PC-3 (cell line): Measurements from ENCODE around the gene TGFBR3L. TPM values are rescaled to one million over a fixed set of nuclear protein-coding genes. Genes with fewer than 3 reads are reported as not detected.

ENCODE experiments used
- ATAC-seq: fragments of 200-7000 bp; cut with Tn5 transposase; 2 replicates; pipeline ENCODE4 v1.9.1; 2020; ENCODE audit warnings: mild to moderate bottlenecking, moderate library complexity
- BruUV-seq: library from RNA; stranded (reverse); fragments of 400-500 nt; replicated peaks from 2 replicates; lab custom pipeline; 2021; lab: Mats Ljungman, UMichigan
- CTCF ChIA-PET: fragments of 300-600 bp; sonication (Branson Sonifier 250); formaldehyde crosslinking; loops from one replicate; lab custom pipeline; 2022; ENCODE audit warnings: antibody characterized with exemption; lab: Charles Lee
- POLR2A ChIA-PET: fragments of 300-600 bp; sonication (Branson Sonifier 250); formaldehyde crosslinking; loops from one replicate; lab custom pipeline; 2022; ENCODE audit warnings: antibody characterized with exemption; ENCODE audit not compliant: unreplicated experiment; lab: Charles Lee
- DNase-seq: peaks from one replicate; pipeline ENCODE4 v3.0.0-alpha.2; 2015
- H2AFZ ChIP-seq: fragments of 300-600 bp; sonication (generic); 2 replicates; pipeline ENCODE4 v1.6.0; 2016; ENCODE audit warnings: antibody characterized with exemption, low read length
- H3F3A ChIP-seq: fragments of 300-600 bp; sonication (generic); one replicate; pipeline ENCODE4 v1.6.0; 2017; ENCODE audit warnings: antibody characterized with exemption, low read length, control low read depth, mild to moderate bottlenecking; ENCODE audit not compliant: unreplicated experiment
- H3K27ac ChIP-seq: fragments of 300-600 bp; sonication (generic); 2 replicates; pipeline ENCODE4 v1.5.1; 2016; ENCODE audit warnings: mild to moderate bottlenecking, low read length
- H3K27me3 ChIP-seq: fragments of 300-600 bp; sonication (generic); 2 replicates; pipeline ENCODE4 v1.6.1; 2016; ENCODE audit warnings: low read length, mixed read lengths
- H3K36me3 ChIP-seq: fragments of 300-600 bp; sonication (generic); 2 replicates; pipeline ENCODE4 v1.6.1; 2016; ENCODE audit warnings: low read depth, mixed run types, low read length, mixed read lengths
- H3K4me1 ChIP-seq: fragments of 300-600 bp; sonication (generic); 2 replicates; pipeline ENCODE4 v1.5.1; 2016; ENCODE audit warnings: low read length; ENCODE audit not compliant: insufficient read depth
- H3K4me2 ChIP-seq: fragments of 300-600 bp; sonication (generic); 2 replicates; pipeline ENCODE4 v1.6.0; 2016; ENCODE audit warnings: low read length
- H3K4me3 ChIP-seq: fragments of 300-600 bp; sonication (generic); 2 replicates; pipeline ENCODE4 v1.5.1; 2016; ENCODE audit warnings: mild to moderate bottlenecking, low read length, mixed read lengths
- H3K79me2 ChIP-seq: fragments of 300-600 bp; sonication (generic); 2 replicates; pipeline ENCODE4 v1.6.1; 2017; ENCODE audit warnings: low read length, mixed read lengths
- H3K9ac ChIP-seq: fragments of 300-600 bp; sonication (generic); 2 replicates; pipeline ENCODE4 v1.6.0; 2016; ENCODE audit warnings: mild to moderate bottlenecking, low read length
- H3K9me2 ChIP-seq: fragments of 300-600 bp; sonication (generic); replicated peaks from 2 replicates; pipeline ENCODE4 v1.6.1; 2016; ENCODE audit warnings: mixed run types, low read length, mixed read lengths
- H3K9me3 ChIP-seq: fragments of 300-600 bp; sonication (generic); 2 replicates; pipeline ENCODE4 v1.6.1; 2016; ENCODE audit warnings: low read length, mixed read lengths
- H4K20me1 ChIP-seq: fragments of 300-600 bp; sonication (generic); 2 replicates; pipeline ENCODE4 v1.6.1; 2016; ENCODE audit warnings: low read length, mixed read lengths
- EZH2 ChIP-seq: fragments of 300-600 bp; sonication (generic); IDR thresholded peaks from one replicate; pipeline ENCODE4 v1.6.1; 2017; ENCODE audit warnings: antibody characterized with exemption, mild to moderate bottlenecking, low read length; ENCODE audit not compliant: unreplicated experiment
- EZH2phosphoT487 ChIP-seq: fragments of 300-600 bp; sonication (generic); IDR thresholded peaks from 2 replicates; pipeline ENCODE4 v1.6.1; 2018; ENCODE audit warnings: mild to moderate bottlenecking, antibody characterized with exemption, low read length, borderline replicate concordance
- intact Hi-C: fragments of 100-400 bp; cut with micrococcal nuclease; formaldehyde crosslinking; loops from 2 replicates; pipeline ENCODE4 v1.9.0; 2023
- total RNA-seq: library from RNA; depleted of rRNA; stranded (reverse); fragments of >200 nt; gene quantifications from 2 replicates; pipeline ENCODE4 v1.2.3, GENCODE V29; 2014
- TF ChIP-seq, protein P1 (sequence below): fragments of 300-600 bp; sonication (generic); conservative IDR thresholded peaks from 2 replicates; pipeline ENCODE4 v1.5.1; 2017; ENCODE audit warnings: antibody characterized with exemption, low read depth, mild to moderate bottlenecking, low read length

TGFBR3L gene
- total RNA-seq, 1 experiment from 2014 or later, result 10.5 TPM

- H3K36me3 ChIP-seq, result peaks cover 30% of the 10 kb centered on the region
- H3K9me3 ChIP-seq, result no peaks in the 10 kb centered on the region
- POLR2A ChIA-PET, result no interaction called here
- H3K4me3 ChIP-seq, result peak overlapping the region; percentile 91
- CTCF ChIA-PET, result no interaction called here
- BruUV-seq, result no TSS peak
- H3K27me3 ChIP-seq, result no peaks in the 10 kb centered on the region
- ATAC-seq (no peak), DNase-seq (no peak)
- H3F3A ChIP-seq, result no peaks in the 10 kb centered on the region
- peaks cover 65% of the 10 kb centered on the region for H3K79me2 ChIP-seq
- peak overlapping the region; percentile 89 for H3K4me2 ChIP-seq
- peaks cover 9% of the 10 kb centered on the region; the same call in 1 of the 2 replicates for H4K20me1 ChIP-seq
- H3K4me1 ChIP-seq, result peaks cover 14% of the 10 kb centered on the region
- no peaks in the 10 kb centered on the region for H3K9me2 ChIP-seq
- H2AFZ ChIP-seq, result no peak overlapping the region
- H3K9ac ChIP-seq, result peak overlapping the region; percentile 99
- intact Hi-C loops, result loop anchor here (5.0 kb wide), 1 partner anchor 45 kb away; no protein-coding TSS in a partner anchor
- TF ChIP-seq EZH2 (no peak), EZH2phosphoT487 (no peak)
- TF ChIP-seq, protein P1, sequence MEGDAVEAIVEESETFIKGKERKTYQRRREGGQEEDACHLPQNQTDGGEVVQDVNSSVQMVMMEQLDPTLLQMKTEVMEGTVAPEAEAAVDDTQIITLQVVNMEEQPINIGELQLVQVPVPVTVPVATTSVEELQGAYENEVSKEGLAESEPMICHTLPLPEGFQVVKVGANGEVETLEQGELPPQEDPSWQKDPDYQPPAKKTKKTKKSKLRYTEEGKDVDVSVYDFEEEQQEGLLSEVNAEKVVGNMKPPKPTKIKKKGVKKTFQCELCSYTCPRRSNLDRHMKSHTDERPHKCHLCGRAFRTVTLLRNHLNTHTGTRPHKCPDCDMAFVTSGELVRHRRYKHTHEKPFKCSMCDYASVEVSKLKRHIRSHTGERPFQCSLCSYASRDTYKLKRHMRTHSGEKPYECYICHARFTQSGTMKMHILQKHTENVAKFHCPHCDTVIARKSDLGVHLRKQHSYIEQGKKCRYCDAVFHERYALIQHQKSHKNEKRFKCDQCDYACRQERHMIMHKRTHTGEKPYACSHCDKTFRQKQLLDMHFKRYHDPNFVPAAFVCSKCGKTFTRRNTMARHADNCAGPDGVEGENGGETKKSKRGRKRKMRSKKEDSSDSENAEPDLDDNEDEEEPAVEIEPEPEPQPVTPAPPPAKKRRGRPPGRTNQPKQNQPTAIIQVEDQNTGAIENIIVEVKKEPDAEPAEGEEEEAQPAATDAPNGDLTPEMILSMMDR, result no peak
- H3K27ac ChIP-seq, result no peak overlapping the region
These were observed 27.4 kb downstream of the TGFBR3L start for GRCh38 chr19:7941895-7942596.

DNA sequence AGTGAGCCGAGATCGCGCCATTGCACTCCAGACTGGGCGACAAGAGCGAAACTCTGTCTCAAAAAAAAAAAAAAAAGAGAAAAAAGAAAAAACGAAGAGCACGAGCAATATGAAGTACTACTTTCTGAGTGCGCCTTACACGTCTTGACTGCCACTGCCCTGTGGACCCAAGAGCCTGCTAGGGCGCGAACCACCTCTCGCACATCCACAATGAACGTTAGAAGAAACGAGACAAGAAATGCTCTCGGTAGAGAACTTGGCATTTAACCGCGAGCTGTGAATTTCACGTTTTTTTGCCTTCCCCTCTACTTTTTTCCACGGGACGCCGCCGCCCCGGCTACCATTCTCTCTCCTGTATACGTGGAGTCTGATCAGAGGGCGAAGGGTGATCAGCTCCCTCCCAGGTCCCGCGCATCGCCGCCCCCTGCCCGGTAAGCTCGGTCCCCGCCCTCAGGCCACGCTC is 28.4 kb downstream of the TGFBR3L start:
- DNase-seq (peak; percentile 23), ATAC-seq (no peak)
- POLR2A ChIA-PET, result interaction anchor here (1.0 to 1.4 kb wide), 2 partner anchors 14 to 22 kb away, joined by 9 to 47 read pairs; no protein-coding TSS in a partner anchor
- Histone ChIP-seq H3K9ac (peak overlapping the region; percentile 99), H2AFZ (peak overlapping the region; percentile 67), H3K79me2 (peaks cover 61% of the 10 kb centered on the region), H3K9me2 (no peaks in the 10 kb centered on the region), H3K27ac (peak overlapping the region; percentile 75), H3K9me3 (no peaks in the 10 kb centered on the region), H3K4me1 (peaks cover 14% of the 10 kb centered on the region), H3K27me3 (no peaks in the 10 kb centered on the region), H4K20me1 (peaks cover 9% of the 10 kb centered on the region; the same call in 1 of the 2 replicates), H3K4me2 (peak overlapping the region; percentile 89), H3K36me3 (peaks cover 22% of the 10 kb centered on the region), H3F3A (no peaks in the 10 kb centered on the region), H3K4me3 (peak overlapping the region; percentile 91)
- TSS peak; percentile 43 for BruUV-seq
- intact Hi-C loops, result loop anchor here (1.0 to 5.0 kb wide), 2 partner anchors 14 to 44 kb away; no protein-coding TSS in a partner anchor
- TF ChIP-seq EZH2, result no peak
- TF ChIP-seq, protein P1, result no peak
- no peak for TF ChIP-seq EZH2phosphoT487
- CTCF ChIA-PET, result interaction anchor here (0.5 to 1.7 kb wide), 5 partner anchors 14 to 207 kb away, joined by 3 to 20 read pairs (median 15); partner anchors contain the start of gene SNAPC2
